ENCODE measurements around the gene UBAC2.

UBAC2 gene, protein sequence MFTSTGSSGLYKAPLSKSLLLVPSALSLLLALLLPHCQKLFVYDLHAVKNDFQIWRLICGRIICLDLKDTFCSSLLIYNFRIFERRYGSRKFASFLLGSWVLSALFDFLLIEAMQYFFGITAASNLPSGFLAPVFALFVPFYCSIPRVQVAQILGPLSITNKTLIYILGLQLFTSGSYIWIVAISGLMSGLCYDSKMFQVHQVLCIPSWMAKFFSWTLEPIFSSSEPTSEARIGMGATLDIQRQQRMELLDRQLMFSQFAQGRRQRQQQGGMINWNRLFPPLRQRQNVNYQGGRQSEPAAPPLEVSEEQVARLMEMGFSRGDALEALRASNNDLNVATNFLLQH

DNA sequence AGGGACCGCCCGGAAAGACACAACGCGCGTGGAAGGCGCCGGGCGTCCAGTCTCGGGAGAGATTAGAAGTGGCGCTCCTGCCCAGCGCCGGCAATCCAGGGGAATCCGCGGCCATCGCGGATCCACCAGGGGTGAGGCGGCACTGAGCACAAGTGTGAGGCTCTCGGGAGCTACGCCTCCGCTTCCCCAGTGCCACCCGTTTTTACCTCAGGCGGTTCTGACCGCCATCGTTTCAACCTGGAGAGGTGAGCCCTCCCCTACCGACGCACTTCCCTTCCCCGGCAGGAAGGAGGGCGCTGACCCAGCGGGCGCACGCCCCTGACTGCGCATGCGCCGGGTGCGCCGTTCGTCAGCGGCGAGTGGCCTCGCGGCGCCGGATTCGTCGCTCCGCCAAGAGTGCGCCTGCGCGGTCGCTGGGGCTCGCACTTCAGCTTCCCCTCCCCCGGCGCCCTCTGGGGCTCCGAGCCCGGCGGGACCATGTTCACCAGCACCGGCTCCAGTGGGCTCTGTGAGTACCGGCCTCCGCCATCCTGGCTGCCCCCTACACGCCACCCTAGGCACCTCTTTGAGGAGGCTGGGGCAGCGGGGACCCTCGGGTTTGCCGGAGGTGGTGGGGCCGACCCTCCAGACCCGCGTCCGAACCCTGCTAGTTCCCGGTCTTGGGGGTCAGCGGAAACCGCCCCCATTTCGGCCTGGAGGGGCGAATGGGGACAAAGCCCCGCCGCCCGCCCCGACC lies at the start of gene UBAC2:
Gene UBAC2 (plus strand): TSS at position 423 of the 736 bp plus-strand sequence. CDS start 55 bp downstream, at position 478.
- DNase-seq, result peak; percentile 81

- peak; percentile 21 for DNase-seq
Measured at GRCh38 chr13:99151516-99151915, 49.1 kb upstream of the UBAC2 start.

DNA sequence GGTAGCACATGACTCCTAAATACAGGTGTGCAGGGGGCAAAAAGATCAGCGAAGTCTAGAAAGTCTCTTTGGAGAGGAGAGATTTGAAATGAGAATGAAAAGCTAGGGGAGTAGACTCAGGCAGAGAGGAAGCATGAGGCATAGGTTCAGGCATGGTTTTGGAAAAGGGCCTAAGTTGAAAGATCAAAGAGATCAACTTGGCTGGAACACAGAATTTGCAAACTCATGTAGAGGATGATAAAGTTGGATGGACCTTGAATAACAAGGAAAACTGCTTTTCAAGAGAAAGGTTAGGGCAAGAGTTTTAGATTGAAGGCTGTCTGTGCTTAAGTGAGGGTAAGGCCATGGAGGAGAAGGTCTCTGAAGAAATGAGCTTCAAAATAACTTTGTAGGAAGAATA lies 47.4 kb upstream of the UBAC2 start:
- DNase-seq, result no peak

GRCh38 chr13:99154064-99154463 lies 46.6 kb upstream of the UBAC2 start:
- no peak for DNase-seq

GRCh38 chr13:99155821-99156220 lies 44.8 kb upstream of the UBAC2 start:
- DNase-seq, result no peak

DNA sequence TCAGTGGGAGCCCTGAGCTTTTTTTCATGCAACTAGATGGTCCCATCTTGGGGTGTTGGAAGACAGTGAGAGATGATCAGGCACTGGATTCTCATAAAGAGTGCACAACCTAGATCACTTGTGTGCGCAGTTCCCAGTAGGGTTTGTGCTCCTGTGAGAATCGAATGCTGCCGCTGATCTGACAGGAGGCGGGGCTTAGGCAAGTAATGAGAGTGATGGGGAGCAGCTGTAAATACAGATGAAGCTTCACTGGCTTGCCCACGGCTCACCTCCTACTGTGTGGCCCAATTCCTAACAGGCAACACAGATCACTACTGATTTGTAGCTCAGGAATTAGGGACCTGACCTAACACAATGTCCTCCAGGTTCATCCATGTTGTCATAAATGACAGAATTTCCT lies 43.6 kb upstream of the UBAC2 start:
- no peak for DNase-seq

GRCh38 chr13:99158846-99159245 lies 41.8 kb upstream of the UBAC2 start:
- no peak for DNase-seq

DNA sequence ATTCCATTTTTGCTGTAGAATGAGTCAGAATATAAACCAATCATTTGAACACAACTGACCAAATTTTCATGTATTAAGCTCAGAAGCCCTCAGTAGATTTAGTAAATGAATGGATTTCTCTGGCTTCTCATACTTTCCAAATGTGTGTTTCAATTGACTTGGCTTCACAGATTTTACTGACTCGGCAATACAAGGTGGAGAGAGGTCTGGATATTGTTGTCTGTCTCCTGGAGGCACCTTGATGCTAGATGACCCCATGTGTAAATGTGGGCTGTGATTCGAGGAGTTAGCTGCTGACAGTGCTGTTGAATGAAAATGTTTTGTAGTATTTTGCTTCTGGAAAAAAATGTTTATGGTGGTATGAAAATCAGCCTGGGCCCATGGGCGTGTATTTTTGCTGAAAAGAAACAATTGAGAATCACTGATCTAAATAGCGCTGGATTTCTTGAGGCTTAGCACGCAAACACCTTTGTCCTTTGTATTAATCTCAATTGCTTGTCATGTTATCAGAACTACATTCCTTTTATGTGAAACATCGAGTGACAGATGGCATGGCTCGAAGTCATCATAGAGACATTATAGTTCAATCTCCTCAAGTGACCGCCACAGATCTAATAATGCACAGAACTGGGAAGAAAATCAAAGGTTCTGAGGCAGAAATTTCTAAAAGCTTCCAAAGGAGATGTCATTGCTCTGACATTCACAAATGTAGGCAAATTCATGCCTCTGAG lies 41.2 kb upstream of the UBAC2 start:
- no peak for DNase-seq

- DNase-seq, result no peak
Measured at GRCh38 chr13:99160415-99160814, 40.2 kb upstream of the UBAC2 start.

DNA sequence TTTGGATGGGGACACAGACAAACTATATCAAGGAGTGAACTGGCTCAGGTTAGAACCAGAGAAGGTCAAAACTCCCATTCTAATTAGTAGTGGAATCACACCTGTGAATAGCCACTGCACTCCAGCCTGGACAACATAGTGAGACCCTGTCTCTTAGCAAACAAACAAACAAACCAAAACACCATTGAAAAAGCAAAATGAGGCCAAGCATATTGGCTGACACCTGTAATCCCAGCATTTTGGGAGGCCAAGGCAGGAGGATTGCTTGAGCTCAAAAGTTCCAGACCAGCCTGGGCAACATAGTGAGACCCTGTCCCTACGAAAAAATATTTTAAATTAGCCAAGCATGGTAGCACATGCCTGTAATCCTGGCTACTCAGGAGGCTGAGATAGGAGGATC lies 39.1 kb upstream of the UBAC2 start:
- no peak for DNase-seq

- DNase-seq, result no peak
Measured at GRCh38 chr13:99162567-99163361, 37.9 kb upstream of the UBAC2 start.

DNA sequence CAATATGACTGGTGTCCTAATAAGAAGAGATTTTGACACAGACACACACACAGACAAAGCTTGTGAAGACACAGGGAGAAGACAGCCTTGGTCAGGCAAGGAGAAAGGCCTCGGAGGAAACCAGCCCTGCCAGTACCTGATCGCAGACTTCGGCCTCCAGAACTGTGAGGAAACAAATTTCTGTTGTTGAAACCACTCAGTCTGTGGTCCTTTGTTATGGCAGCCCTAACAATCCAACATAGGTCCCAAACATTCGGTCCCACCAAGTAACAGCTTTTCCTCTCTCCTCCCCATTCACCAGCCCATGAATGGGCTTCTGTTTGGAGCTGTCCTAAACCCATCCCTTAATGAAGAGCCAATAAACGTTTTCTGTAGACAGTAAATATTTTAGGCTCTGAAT lies 36.4 kb upstream of the UBAC2 start:
- no peak for DNase-seq

DNA sequence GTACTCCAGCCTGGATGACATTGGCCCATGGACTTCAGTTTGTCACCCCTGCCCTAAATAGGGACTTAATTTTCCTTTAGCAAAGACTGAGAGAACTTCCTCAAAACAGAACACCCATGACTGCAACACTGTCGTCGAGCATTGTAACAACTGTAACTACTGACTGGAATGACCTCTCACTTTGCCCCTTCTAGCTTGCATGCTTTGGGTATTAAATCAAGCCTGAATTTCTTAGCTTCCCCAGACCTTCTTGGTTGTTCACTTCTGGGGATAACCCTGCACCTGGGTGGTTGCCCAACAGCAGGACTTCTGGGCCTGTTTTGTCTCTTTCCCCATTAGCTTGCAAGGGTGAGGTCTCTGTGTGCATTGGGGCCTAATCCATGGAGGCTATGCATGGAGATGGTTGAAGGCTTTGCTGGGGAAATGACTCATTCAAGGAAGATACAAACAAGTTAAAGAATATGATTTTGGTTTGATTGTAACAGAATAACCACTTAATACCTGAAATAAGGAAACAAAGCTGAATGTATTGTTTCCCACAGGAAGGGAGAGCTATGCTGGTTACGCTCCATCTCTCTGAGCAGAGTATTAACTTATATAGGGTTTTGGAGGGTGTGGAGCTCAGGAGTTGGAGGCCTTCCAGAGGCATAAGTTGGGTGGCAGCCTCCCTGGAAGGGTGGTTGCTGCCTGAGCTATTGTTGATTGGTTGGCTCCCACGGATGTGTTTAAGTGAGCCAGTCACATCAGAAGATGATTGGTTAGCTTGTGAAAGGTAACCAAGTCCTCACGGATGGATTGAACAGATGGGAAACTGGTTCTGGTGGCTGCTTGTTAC lies 34.7 kb upstream of the UBAC2 start:
- DNase-seq, result no peak

DNA sequence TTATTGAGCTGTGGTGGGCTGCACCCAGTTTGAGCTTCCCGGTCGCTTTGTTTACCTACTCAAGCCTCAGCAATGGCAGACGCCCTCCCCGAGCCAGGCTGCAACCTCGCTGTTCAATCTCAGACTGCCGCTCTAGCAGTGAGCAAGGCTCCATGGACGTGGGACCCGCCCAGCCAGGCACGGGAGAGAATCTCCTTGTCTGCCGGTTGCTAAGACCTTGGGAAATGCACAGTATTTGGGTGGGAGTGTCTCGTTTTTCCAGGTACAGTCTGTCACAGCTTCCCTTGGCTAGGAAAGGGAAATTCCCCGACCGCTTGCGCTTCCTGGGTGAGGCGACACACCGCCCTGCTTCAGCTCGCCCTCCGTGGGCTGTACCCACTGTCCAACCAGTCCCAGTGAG lies 27.7 kb upstream of the UBAC2 start:
- DNase-seq, result no peak

DNA sequence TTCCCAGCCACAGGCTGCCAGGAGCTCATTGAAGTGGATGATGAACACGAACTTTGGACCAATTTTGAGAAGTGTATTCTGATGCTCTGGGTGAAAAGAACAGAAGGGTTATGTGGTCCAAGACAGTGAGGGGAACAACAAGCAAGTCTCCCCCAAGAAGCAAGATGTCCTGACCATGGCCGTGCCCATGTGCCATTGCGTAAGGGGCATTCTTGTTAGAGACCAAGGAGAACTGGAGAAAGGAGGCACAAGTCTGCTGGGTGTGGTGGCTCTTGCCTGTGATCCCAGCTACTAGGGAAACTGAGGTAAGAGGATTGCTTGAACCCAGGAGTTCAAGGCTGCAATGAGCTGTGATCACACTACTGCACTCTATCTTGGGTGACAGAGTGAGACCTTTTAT lies 27.0 kb upstream of the UBAC2 start:
- no peak for DNase-seq

- DNase-seq, result no peak
Measured at GRCh38 chr13:99174533-99175100, 26.0 kb upstream of the UBAC2 start.

GRCh38 chr13:99176309-99177276 lies 24.1 kb upstream of the UBAC2 start:
- peak; percentile 51 for DNase-seq

GRCh38 chr13:99178636-99179035 lies 22.0 kb upstream of the UBAC2 start:
- no peak for DNase-seq

DNA sequence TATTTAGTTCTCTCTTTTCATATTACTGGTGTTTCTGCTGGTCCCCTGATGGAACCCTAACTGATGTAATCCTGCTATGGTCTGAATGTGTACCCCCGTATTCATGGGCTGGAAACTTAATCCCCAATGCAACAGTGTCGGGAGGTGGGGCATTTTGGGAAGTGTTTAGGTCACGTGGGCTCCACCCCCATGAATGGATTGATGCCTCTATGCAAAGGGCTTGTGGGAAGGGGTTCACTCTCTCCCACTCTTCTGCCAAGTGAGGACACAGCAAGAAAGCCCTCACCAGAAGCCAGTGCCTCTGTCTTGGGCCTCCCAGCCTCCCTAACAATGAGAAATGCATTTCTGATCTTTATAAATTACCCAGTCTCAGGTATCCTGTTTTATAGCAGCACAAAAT lies 21.2 kb upstream of the UBAC2 start:
- no peak for DNase-seq

DNA sequence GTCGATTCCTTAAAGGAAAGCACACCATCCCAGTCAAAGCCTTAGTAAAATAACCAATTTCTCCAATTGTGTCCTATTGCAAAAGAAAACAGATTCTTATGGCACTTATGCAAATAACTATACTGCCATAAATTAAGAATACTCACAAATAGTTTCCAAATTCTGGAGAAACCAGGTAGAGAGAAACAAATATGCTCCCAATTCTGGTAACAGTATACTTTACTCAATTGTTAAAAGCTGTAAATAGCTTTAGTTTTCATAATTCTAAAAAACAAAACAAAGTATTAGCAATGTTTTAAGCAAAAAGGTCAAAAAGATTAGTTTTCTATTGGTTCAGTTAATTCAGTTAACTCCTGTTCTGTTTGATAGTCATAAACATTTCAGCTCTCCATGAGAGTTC lies 18.2 kb upstream of the UBAC2 start:
- DNase-seq, result no peak

All from kidney glomerular epithelial cell (primary cell).